KMS-11 (cell line): ENCODE data around the gene PLA2G4E.

Experiments
- H2AFZ ChIP-seq: fragments of 200-600 bp; sonication (generic); 2 replicates; pipeline ENCODE4 v1.6.1; 2016; ENCODE audit warnings: antibody characterized with exemption, mixed run types, low read depth
- H3K27ac ChIP-seq: fragments of 200-600 bp; sonication (generic); 2 replicates; pipeline ENCODE4 v1.6.1; 2016; ENCODE audit warnings: mild to moderate bottlenecking, mixed run types
- H3K27me3 ChIP-seq: fragments of 200-600 bp; sonication (generic); 2 replicates; pipeline ENCODE4 v1.6.1; 2017; ENCODE audit warnings: mild to moderate bottlenecking, low read depth, mixed run types, moderate library complexity; ENCODE audit not compliant: insufficient read depth
- H3K36me3 ChIP-seq: fragments of 200-600 bp; sonication (generic); 2 replicates; pipeline ENCODE4 v1.6.1; 2017; ENCODE audit warnings: mild to moderate bottlenecking, mixed run types; ENCODE audit not compliant: insufficient read depth
- H3K4me1 ChIP-seq: fragments of 200-600 bp; sonication (generic); 2 replicates; pipeline ENCODE4 v1.6.1; 2016; ENCODE audit warnings: mild to moderate bottlenecking, low read depth, mixed run types; ENCODE audit not compliant: poor library complexity, severe bottlenecking
- H3K4me2 ChIP-seq: fragments of 200-600 bp; sonication (generic); 2 replicates; pipeline ENCODE4 v1.7.0; 2016; ENCODE audit warnings: mild to moderate bottlenecking, mixed run types
- H3K4me3 ChIP-seq: fragments of 200-600 bp; sonication (generic); IDR thresholded peaks from 2 replicates; pipeline ENCODE4 v1.6.1; 2017; ENCODE audit warnings: low read depth, low read length, mixed read lengths; ENCODE audit not compliant: insufficient read depth
- H3K79me2 ChIP-seq: fragments of 200-600 bp; sonication (generic); 2 replicates; pipeline ENCODE4 v1.6.1; 2016; ENCODE audit warnings: low read depth, mixed run types; ENCODE audit not compliant: insufficient read depth
- H3K9ac ChIP-seq: fragments of 200-600 bp; sonication (generic); 2 replicates; pipeline ENCODE4 v1.6.1; 2016; ENCODE audit warnings: mild to moderate bottlenecking, mixed run types
- H4K20me1 ChIP-seq: fragments of 200-600 bp; sonication (generic); 2 replicates; pipeline ENCODE4 v1.6.1; 2016; ENCODE audit warnings: mild to moderate bottlenecking, mixed run types; ENCODE audit not compliant: insufficient read depth
- CTCF ChIP-seq: fragments of 200-600 bp; sonication (generic); conservative IDR thresholded peaks from 2 replicates; pipeline ENCODE4 v1.6.1; 2017; ENCODE audit warnings: low read depth, mild to moderate bottlenecking, antibody characterized with exemption, low read length, moderate library complexity, mixed read lengths

The PLA2G4E gene

GRCh38 chr15:42032376-42033213 is 11.8 kb upstream of the PLA2G4E start:
- Histone ChIP-seq H2AFZ (no peak overlapping the region), H3K36me3 (no peaks in the 10 kb centered on the region), H3K9ac (no peak overlapping the region), H4K20me1 (no peaks in the 10 kb centered on the region), H3K79me2 (no peaks in the 10 kb centered on the region), H3K27ac (no peak overlapping the region), H3K4me3 (no peak overlapping the region), H3K4me1 (no peaks in the 10 kb centered on the region), H3K27me3 (no peaks in the 10 kb centered on the region), H3K4me2 (no peak overlapping the region)
- TF ChIP-seq CTCF = no peak

- Histone ChIP-seq H3K27ac (no peak overlapping the region), H3K4me3 (no peak overlapping the region), H3K36me3 (no peaks in the 10 kb centered on the region), H2AFZ (no peak overlapping the region), H3K79me2 (no peaks in the 10 kb centered on the region), H4K20me1 (no peaks in the 10 kb centered on the region), H3K4me1 (no peaks in the 10 kb centered on the region), H3K4me2 (no peak overlapping the region), H3K27me3 (no peaks in the 10 kb centered on the region), H3K9ac (no peak overlapping the region)
- TF ChIP-seq CTCF = no peak
Measured at GRCh38 chr15:42031198-42031915, 10.5 kb upstream of the PLA2G4E start.

- Histone ChIP-seq H3K27ac (no peak overlapping the region), H4K20me1 (no peaks in the 10 kb centered on the region), H3K9ac (no peak overlapping the region), H3K4me1 (no peaks in the 10 kb centered on the region), H3K4me2 (no peak overlapping the region), H3K79me2 (no peaks in the 10 kb centered on the region), H2AFZ (no peak overlapping the region), H3K27me3 (no peaks in the 10 kb centered on the region), H3K36me3 (no peaks in the 10 kb centered on the region), H3K4me3 (no peak overlapping the region)
- no peak for TF ChIP-seq CTCF
Measured at GRCh38 chr15:42027521-42027920, 6.7 kb upstream of the PLA2G4E start.

DNA sequence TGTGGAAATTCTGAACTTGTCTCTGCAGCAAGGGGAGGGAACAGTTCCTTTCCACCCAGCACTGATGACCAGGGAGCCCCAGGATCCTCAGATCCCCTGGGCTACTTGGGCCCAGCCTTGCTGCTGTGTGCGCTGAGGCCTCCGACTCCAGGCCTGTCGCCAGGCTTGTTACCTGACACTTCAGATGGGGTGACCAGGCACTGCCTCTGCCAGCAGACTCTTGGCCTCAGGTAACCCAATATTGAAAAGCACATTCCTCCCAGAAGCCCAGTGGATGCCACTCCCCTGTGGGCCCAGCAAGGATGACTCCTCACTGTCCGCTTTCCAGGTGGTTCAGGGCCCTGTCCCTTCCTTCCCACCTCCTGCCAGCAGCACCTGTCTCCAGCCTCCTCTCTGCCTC is 3.5 kb upstream of the PLA2G4E start:
- H3K36me3 ChIP-seq = no peaks in the 10 kb centered on the region
- H3K27ac ChIP-seq = no peak overlapping the region
- no peak overlapping the region for H3K4me3 ChIP-seq
- no peaks in the 10 kb centered on the region for H3K27me3 ChIP-seq
- no peak overlapping the region for H3K9ac ChIP-seq
- no peak for TF ChIP-seq CTCF
- no peaks in the 10 kb centered on the region for H4K20me1 ChIP-seq
- no peak overlapping the region for H3K4me2 ChIP-seq
- H3K79me2 ChIP-seq = no peaks in the 10 kb centered on the region
- no peak overlapping the region for H2AFZ ChIP-seq
- no peaks in the 10 kb centered on the region for H3K4me1 ChIP-seq
